Measurements from ENCODE around the gene MACF1. TPM values are rescaled to one million over a fixed set of nuclear protein-coding genes. Genes with fewer than 3 reads are reported as not detected.
"Not testable (repeated sequence)": the region's sequence is repeated elsewhere in the genome, so short reads cannot be mapped to it uniquely, and the experiment has no call there.

Gene MACF1
- total RNA-seq, 1 experiment from 2014 or later, result 134 TPM

- in situ Hi-C loops (cut with HindIII; ENCODE audit: low sequenced_read_pairs); DNase-seq (ENCODE audit: low spot score): not testable (repeated sequence)
These were observed 306.2 kb downstream of the MACF1 start for GRCh38 chr1:39510570-39511186.

GRCh38 chr1:39511477-39511876 lies 307.0 kb downstream of the MACF1 start:
- in situ Hi-C loops (cut with HindIII; ENCODE audit: low sequenced_read_pairs); DNase-seq (ENCODE audit: low spot score): not testable (repeated sequence)

- in situ Hi-C loops (cut with HindIII; ENCODE audit: low sequenced_read_pairs); DNase-seq (ENCODE audit: low spot score): not testable (repeated sequence)
These were observed 307.8 kb downstream of the MACF1 start for GRCh38 chr1:39512234-39512847.

- in situ Hi-C loops (cut with HindIII; ENCODE audit: low sequenced_read_pairs); DNase-seq (ENCODE audit: low spot score): not testable (repeated sequence)
These were observed 310.2 kb downstream of the MACF1 start for GRCh38 chr1:39514710-39515124.

- DNase-seq (ENCODE audit: low spot score); in situ Hi-C loops (cut with HindIII; ENCODE audit: low sequenced_read_pairs): not testable (repeated sequence)
These were observed 310.9 kb downstream of the MACF1 start for GRCh38 chr1:39515131-39516086.

- DNase-seq (ENCODE audit: low spot score); in situ Hi-C loops (cut with HindIII; ENCODE audit: low sequenced_read_pairs): not testable (repeated sequence)
These were observed 312.3 kb downstream of the MACF1 start for GRCh38 chr1:39516841-39517240.

GRCh38 chr1:39517936-39518335 lies 313.4 kb downstream of the MACF1 start:
- in situ Hi-C loops (cut with HindIII; ENCODE audit: low sequenced_read_pairs); DNase-seq (ENCODE audit: low spot score): not testable (repeated sequence)

- DNase-seq (ENCODE audit: low spot score); in situ Hi-C loops (cut with HindIII; ENCODE audit: low sequenced_read_pairs): not testable (repeated sequence)
These were observed 314.9 kb downstream of the MACF1 start for GRCh38 chr1:39519376-39519775.

- in situ Hi-C loops (cut with HindIII; ENCODE audit: low sequenced_read_pairs); DNase-seq (ENCODE audit: low spot score): not testable (repeated sequence)
These were observed 317.7 kb downstream of the MACF1 start for GRCh38 chr1:39522221-39522620.

GRCh38 chr1:39522661-39523567 lies 318.4 kb downstream of the MACF1 start:
- DNase-seq (ENCODE audit: low spot score), result no peak
- in situ Hi-C loops (cut with HindIII; ENCODE audit: low sequenced_read_pairs), result no loop called here

GRCh38 chr1:39524171-39524570 lies 319.7 kb downstream of the MACF1 start:
- DNase-seq (ENCODE audit: low spot score), result no peak
- in situ Hi-C loops (cut with HindIII; ENCODE audit: low sequenced_read_pairs), result no loop called here

- DNase-seq (ENCODE audit: low spot score), result no peak
- in situ Hi-C loops (cut with HindIII; ENCODE audit: low sequenced_read_pairs), result no loop called here
These were observed 320.3 kb downstream of the MACF1 start for GRCh38 chr1:39524591-39525365.

GRCh38 chr1:39525366-39526165 lies 321.1 kb downstream of the MACF1 start:
- in situ Hi-C loops (cut with HindIII; ENCODE audit: low sequenced_read_pairs), result no loop called here
- no peak for DNase-seq (ENCODE audit: low spot score)

- in situ Hi-C loops (cut with HindIII; ENCODE audit: low sequenced_read_pairs), result no loop called here
- no peak for DNase-seq (ENCODE audit: low spot score)
These were observed 322.1 kb downstream of the MACF1 start for GRCh38 chr1:39526466-39527189.

GRCh38 chr1:39527190-39527579 lies 322.7 kb downstream of the MACF1 start:
- DNase-seq (ENCODE audit: low spot score); in situ Hi-C loops (cut with HindIII; ENCODE audit: low sequenced_read_pairs): not testable (repeated sequence)

- DNase-seq (ENCODE audit: low spot score), result no peak
- in situ Hi-C loops (cut with HindIII; ENCODE audit: low sequenced_read_pairs), result no loop called here
These were observed 323.6 kb downstream of the MACF1 start for GRCh38 chr1:39528082-39528481.
